Mesenchymal stem cell (in vitro differentiated cells and primary cell): ENCODE measurements around the gene STK16.
A peak's percentile ranks its signal among the peaks of the same experiment; 100 is the strongest.

Experiments
- DNase-seq: peaks from one replicate; pipeline ENCODE4 v3.0.0-alpha.2; 2013
- H2AFZ ChIP-seq: one replicate; pipeline ENCODE4 v1.6.1; 2013; ENCODE audit warnings: low read depth, mild to moderate bottlenecking, control low read depth, inconsistent platforms, low read length, moderate library complexity
- H2AK5ac ChIP-seq: 2 replicates; pipeline ENCODE4 v1.6.1; 2013; ENCODE audit warnings: low read length, moderate library complexity, mild to moderate bottlenecking, inconsistent platforms; ENCODE audit not compliant: severe bottlenecking
- H2BK120ac ChIP-seq: one replicate; pipeline ENCODE4 v1.6.1; 2013; ENCODE audit warnings: low read depth, mild to moderate bottlenecking, inconsistent platforms, low read length, moderate library complexity
- H2BK12ac ChIP-seq, 2 experiments: one replicate each; pipeline ENCODE4 v1.6.1; 2013; ENCODE audit warnings: inconsistent platforms in 2 of 2, low read length in 2 of 2, mild to moderate bottlenecking in 2 of 2, moderate library complexity in 2 of 2, control low read depth in 1 of 2
- H2BK15ac ChIP-seq: one replicate; pipeline ENCODE4 v1.6.1; 2013; ENCODE audit warnings: mild to moderate bottlenecking, low read depth, inconsistent platforms; ENCODE audit not compliant: poor library complexity, severe bottlenecking
- H2BK5ac ChIP-seq: 2 replicates; pipeline ENCODE4 v1.6.1; 2013; ENCODE audit warnings: low read depth, mild to moderate bottlenecking, low read length, control low read depth, inconsistent platforms; ENCODE audit not compliant: poor library complexity, severe bottlenecking
- H3K14ac ChIP-seq, 2 experiments: one replicate each; pipeline ENCODE4 v1.6.1; 2013; ENCODE audit warnings: inconsistent platforms in 2 of 2, low read length in 2 of 2, control low read depth in 1 of 2, mild to moderate bottlenecking in 1 of 2, moderate library complexity in 1 of 2
- H3K18ac ChIP-seq, 2 experiments: one replicate each; pipeline ENCODE4 v1.6.1; 2013; ENCODE audit warnings: inconsistent platforms in 2 of 2, low read length in 2 of 2, control low read depth in 1 of 2, low read depth in 1 of 2, mild to moderate bottlenecking in 1 of 2
- H3K23ac ChIP-seq, 2 experiments: one replicate each; pipeline ENCODE4 v1.6.1; 2013; ENCODE audit warnings: inconsistent platforms in 2 of 2, low read length in 2 of 2, mild to moderate bottlenecking in 2 of 2, moderate library complexity in 2 of 2, control low read depth in 1 of 2
- H3K27ac ChIP-seq: 2 replicates; pipeline ENCODE4 v1.5.1; 2013; ENCODE audit warnings: mild to moderate bottlenecking, moderate library complexity, low read length, control low read depth, inconsistent platforms; ENCODE audit not compliant: poor library complexity, severe bottlenecking
- H3K27me3 ChIP-seq, 2 experiments: 2 replicates each; pipeline versions ENCODE4 v1.6.1 to v1.7.0; 2013; ENCODE audit warnings: low read length in 2 of 2, mild to moderate bottlenecking in 2 of 2, moderate library complexity in 2 of 2, control low read depth in 1 of 2, inconsistent platforms in 1 of 2; ENCODE audit not compliant: control insufficient read depth in 1 of 2, insufficient read depth in 1 of 2
- H3K36me3 ChIP-seq, 2 experiments: 2 replicates each; pipeline versions ENCODE4 v1.6.1 to v1.7.0; 2013; ENCODE audit warnings: low read length in 2 of 2, control low read depth in 1 of 2, inconsistent platforms in 1 of 2, low read depth in 1 of 2, mild to moderate bottlenecking in 1 of 2; ENCODE audit not compliant: insufficient read depth in 2 of 2, control insufficient read depth in 1 of 2
- H3K4ac ChIP-seq, 2 experiments: one replicate each; pipeline ENCODE4 v1.6.1; 2013; ENCODE audit warnings: inconsistent platforms in 2 of 2, low read length in 2 of 2, mild to moderate bottlenecking in 2 of 2, moderate library complexity in 2 of 2, control low read depth in 1 of 2, low read depth in 1 of 2
- H3K4me1 ChIP-seq: 2 replicates; pipeline ENCODE4 v1.6.1; 2013; ENCODE audit warnings: low read depth, low read length, control low read depth; ENCODE audit not compliant: control insufficient read depth, insufficient read depth
- H3K4me2 ChIP-seq: 2 replicates; pipeline ENCODE4 v1.6.1; 2013; ENCODE audit warnings: low read length, mild to moderate bottlenecking, inconsistent platforms; ENCODE audit not compliant: poor library complexity, severe bottlenecking
- H3K4me3 ChIP-seq, 2 experiments: 2 replicates each; pipeline versions ENCODE4 v1.5.1 to v1.7.0; 2013; ENCODE audit warnings: low read length in 2 of 2, mild to moderate bottlenecking in 2 of 2, control low read depth in 1 of 2, low read depth in 1 of 2; ENCODE audit not compliant: insufficient read depth in 1 of 2
- H3K79me1 ChIP-seq: replicated peaks from 2 replicates; pipeline ENCODE4 v1.6.1; 2013; ENCODE audit warnings: mild to moderate bottlenecking, control low read depth, low read length, inconsistent platforms; ENCODE audit not compliant: poor library complexity, severe bottlenecking
- H3K9ac ChIP-seq: 2 replicates; pipeline ENCODE4 v1.7.0; 2013; ENCODE audit warnings: mild to moderate bottlenecking, low read length, moderate library complexity
- H3K9me3 ChIP-seq: 2 replicates; pipeline ENCODE4 v1.7.0; 2013; ENCODE audit warnings: mild to moderate bottlenecking, low read length; ENCODE audit not compliant: control insufficient read depth
- H4K8ac ChIP-seq: one replicate; pipeline ENCODE4 v1.6.1; 2013; ENCODE audit warnings: inconsistent platforms, mild to moderate bottlenecking, low read length, moderate library complexity
- H4K91ac ChIP-seq: one replicate; pipeline ENCODE4 v1.6.1; 2013; ENCODE audit warnings: mild to moderate bottlenecking, low read length, inconsistent platforms
- WGBS: methylation state at CpG from one replicate; pipeline ENCODE4 v1.1.7; 2013; ENCODE audit warnings: mixed read lengths; 5-methylcytosine and 5-hydroxymethylcytosine counted together

The STK16 gene

DNA sequence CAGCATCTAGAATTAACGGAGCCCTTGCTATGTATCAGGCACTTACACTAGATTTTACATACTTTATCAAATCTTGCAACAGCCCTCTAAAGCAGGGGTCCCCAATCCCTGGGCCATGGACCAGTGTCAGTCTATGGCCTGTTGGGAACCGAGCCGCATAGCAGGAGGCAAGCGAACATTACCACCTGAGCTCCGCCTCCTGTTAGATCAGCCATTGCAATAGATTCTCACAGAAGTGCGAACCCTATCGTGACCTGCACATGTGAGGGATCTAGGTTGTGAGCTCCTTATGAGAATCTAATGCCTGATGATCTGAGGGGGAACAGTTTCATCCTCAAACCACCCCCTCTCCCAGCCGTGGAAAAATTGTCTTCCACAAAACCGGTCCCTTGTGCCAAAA lies 47.3 kb downstream of the STK16 start:
- Histone ChIP-seq H4K91ac (no peak overlapping the region), H2BK12ac (no peak overlapping the region), H3K79me1 (no peaks in the 10 kb centered on the region), H4K8ac (no peak overlapping the region), H3K4me2 (no peak overlapping the region), H2BK120ac (no peak overlapping the region), H3K4ac (no peak overlapping the region), H2BK15ac (no peak overlapping the region), H3K9me3 (no peaks in the 10 kb centered on the region), H3K4me3 (no peak overlapping the region), H3K27ac (no peak overlapping the region), H3K4me1 (peaks cover 14% of the 10 kb centered on the region), H3K18ac (no peak overlapping the region), H2AFZ (no peak overlapping the region), H3K27me3 (no peaks in the 10 kb centered on the region), H3K23ac (no peak overlapping the region), H2BK5ac (no peak overlapping the region), H3K9ac (no peak overlapping the region), H3K14ac (no peak overlapping the region), H2AK5ac (no peak overlapping the region), H3K36me3 (no peaks in the 10 kb centered on the region)
- DNase-seq: no peak
- 99% methylated on average over 9 of the region's 9 CpGs for WGBS

DNA sequence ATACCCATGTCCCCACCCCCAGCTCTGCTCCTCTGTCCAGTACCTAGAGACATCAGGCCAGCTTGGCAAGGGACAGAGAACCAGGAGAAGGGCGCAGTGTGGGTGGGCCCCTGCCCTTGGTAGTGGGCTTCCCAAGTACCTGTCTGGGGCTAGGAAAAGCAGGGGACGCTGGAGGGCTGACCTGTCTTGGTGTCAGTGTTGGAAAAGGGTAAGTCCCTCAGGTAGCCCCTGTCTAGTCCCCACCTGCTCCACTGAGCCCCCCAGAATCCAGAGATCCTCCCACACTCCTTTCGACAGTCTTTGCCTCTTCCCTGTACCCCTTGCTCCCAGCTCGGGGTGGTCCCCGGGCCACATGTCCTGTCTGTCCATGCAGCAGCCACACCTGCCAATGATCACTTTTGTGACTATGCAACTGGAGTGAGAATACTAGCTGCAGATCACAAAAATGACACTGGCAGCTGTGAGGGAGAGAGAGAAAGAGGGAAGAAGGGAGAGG lies 48.5 kb downstream of the STK16 start:
- no peak overlapping the region for H3K27ac ChIP-seq
- H3K27me3 ChIP-seq: no peaks in the 10 kb centered on the region
- H2AFZ ChIP-seq: no peak overlapping the region
- H3K23ac ChIP-seq: no peak overlapping the region
- H2BK120ac ChIP-seq: no peak overlapping the region
- no peak overlapping the region for H3K4ac ChIP-seq
- H3K18ac ChIP-seq: no peak overlapping the region
- no peaks in the 10 kb centered on the region for H3K9me3 ChIP-seq
- no peak overlapping the region for H2BK5ac ChIP-seq
- no peak overlapping the region for H3K4me3 ChIP-seq
- H3K79me1 ChIP-seq: no peaks in the 10 kb centered on the region
- H3K36me3 ChIP-seq: no peaks in the 10 kb centered on the region
- H3K4me2 ChIP-seq: no peak overlapping the region
- no peak overlapping the region for H4K8ac ChIP-seq
- peak overlapping the region; percentile 1 for H2BK15ac ChIP-seq
- H3K14ac ChIP-seq: no peak overlapping the region
- H3K4me1 ChIP-seq: peaks cover 16% of the 10 kb centered on the region
- H2BK12ac ChIP-seq: no peak overlapping the region
- DNase-seq: no peak
- H3K9ac ChIP-seq: peak overlapping the region; percentile 80
- H4K91ac ChIP-seq: no peak overlapping the region
- WGBS: 97% methylated on average over 5 of the region's 5 CpGs
- H2AK5ac ChIP-seq: no peak overlapping the region

DNA sequence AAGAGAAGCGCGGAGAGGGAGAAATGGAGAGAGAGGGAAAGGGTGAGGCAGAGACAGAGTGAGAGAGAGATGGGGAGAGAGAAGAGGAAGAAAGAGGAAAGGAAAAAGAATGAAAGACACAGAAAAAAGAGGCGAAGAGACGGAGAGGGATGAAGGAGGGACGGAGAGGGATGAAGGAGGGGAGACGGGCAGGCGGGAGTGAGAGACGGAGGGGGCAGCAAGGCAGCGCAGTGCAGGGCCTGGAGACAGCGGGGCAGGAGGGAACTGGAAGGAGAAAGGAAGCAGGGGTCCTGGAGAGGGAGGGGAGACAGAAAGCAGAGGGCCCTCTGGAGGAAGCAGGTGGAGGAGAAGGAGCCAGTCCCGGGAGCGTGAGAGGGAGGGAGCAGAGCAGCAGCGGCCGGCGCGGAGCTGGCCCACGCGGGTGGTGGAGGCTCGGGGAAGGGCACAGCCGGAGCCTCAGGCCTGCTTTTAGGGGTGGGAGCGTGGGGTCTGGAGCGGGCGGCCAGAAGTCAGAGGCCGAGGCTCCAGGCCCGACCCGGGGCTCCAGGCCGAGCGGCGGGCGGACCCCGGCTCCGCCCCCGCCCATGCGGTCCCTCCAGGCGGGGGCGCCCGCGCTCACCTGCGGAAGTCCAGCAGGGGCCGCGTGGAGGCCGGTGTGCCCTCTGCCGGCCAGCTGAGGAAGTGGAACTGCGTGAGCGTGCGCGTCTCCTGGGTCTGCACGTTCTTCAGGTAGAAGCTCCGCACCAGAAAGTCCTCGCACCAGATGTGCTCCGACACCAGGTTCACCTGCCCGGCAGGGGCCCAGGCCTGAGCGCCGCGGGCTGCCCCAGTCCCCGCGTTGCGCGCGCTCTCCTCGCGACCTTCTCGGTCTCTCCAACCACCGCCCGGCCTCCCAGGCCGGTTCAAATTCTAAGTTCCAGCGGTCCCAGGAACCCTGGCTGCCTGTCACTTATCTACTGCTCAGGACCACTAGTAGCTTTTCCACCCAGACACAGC lies 49.4 kb downstream of the STK16 start:
- no peak overlapping the region for H3K27ac ChIP-seq
- peak overlapping the region in 1 of 2 experiments; percentile 31 for H2BK12ac ChIP-seq
- peak overlapping the region; percentile 62 for H2BK15ac ChIP-seq
- H4K91ac ChIP-seq: no peak overlapping the region
- peak overlapping the region; percentile 62 to 76 for H3K4me3 ChIP-seq
- H3K9ac ChIP-seq: peak overlapping the region; percentile 80
- no peaks in the 10 kb centered on the region for H3K36me3 ChIP-seq
- peak; percentile 72 for DNase-seq
- peak overlapping the region; percentile 78 for H3K4me2 ChIP-seq
- H2BK120ac ChIP-seq: peak overlapping the region; percentile 12
- no peak overlapping the region for H3K14ac ChIP-seq
- WGBS: 6% methylated on average over 63 of the region's 67 CpGs
- peak overlapping the region; percentile 77 for H2AFZ ChIP-seq
- H3K79me1 ChIP-seq: no peaks in the 10 kb centered on the region
- H3K18ac ChIP-seq: peak overlapping the region in 1 of 2 experiments; percentile 40
- H3K4me1 ChIP-seq: peaks cover 14% of the 10 kb centered on the region
- H2BK5ac ChIP-seq: no peak overlapping the region
- H2AK5ac ChIP-seq: no peak overlapping the region
- peaks cover 8 to 9% of the 10 kb centered on the region in 2 experiments for H3K27me3 ChIP-seq
- H3K4ac ChIP-seq: peak overlapping the region in 1 of 2 experiments; percentile 15
- peak overlapping the region; percentile 89 for H4K8ac ChIP-seq
- no peaks in the 10 kb centered on the region for H3K9me3 ChIP-seq
- H3K23ac ChIP-seq: no peak overlapping the region

DNA sequence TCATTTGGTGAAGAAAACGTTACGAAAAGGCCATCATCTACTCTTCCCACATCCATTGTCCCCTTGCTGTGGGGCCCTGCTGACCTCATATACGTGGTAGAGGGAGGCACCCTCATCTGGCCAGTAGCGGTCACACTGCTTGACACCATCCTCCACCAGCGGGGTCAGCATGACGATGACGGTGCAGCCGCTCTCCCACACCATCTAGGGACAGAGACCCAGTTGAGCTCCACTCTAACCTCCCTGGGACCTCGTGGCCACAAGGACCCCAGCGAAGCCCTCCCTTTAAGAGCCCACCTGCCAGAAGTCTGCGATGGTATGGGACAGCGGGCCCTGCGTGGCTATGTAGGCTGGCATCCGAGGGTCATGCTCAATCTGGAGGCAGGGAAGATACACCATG lies 50.9 kb downstream of the STK16 start:
- H3K79me1 ChIP-seq: no peaks in the 10 kb centered on the region
- no peak overlapping the region for H3K9ac ChIP-seq
- H3K27ac ChIP-seq: no peak overlapping the region
- 90% methylated on average over 14 of the region's 14 CpGs for WGBS
- no peak overlapping the region for H2AK5ac ChIP-seq
- peak overlapping the region; percentile 28 for H4K91ac ChIP-seq
- H3K9me3 ChIP-seq: no peaks in the 10 kb centered on the region
- H3K4me3 ChIP-seq: no peak overlapping the region
- H3K4ac ChIP-seq: no peak overlapping the region
- no peak overlapping the region for H4K8ac ChIP-seq
- no peak overlapping the region for H3K18ac ChIP-seq
- peaks cover 9% of the 10 kb centered on the region for H3K4me1 ChIP-seq
- no peak overlapping the region for H2BK12ac ChIP-seq
- H2BK120ac ChIP-seq: no peak overlapping the region
- H3K27me3 ChIP-seq: peaks cover 22 to 23% of the 10 kb centered on the region in 2 experiments
- no peaks in the 10 kb centered on the region for H3K36me3 ChIP-seq
- no peak overlapping the region for H2BK15ac ChIP-seq
- H2BK5ac ChIP-seq: no peak overlapping the region
- no peak overlapping the region for H3K23ac ChIP-seq
- H3K4me2 ChIP-seq: no peak overlapping the region
- H2AFZ ChIP-seq: no peak overlapping the region
- no peak for DNase-seq
- peak overlapping the region in 1 of 2 experiments; percentile 10 for H3K14ac ChIP-seq
